ENCODE results near the gene KRTAP5-10.
"Not testable (repeated sequence)": the region's sequence is repeated elsewhere in the genome, so short reads cannot be mapped to it uniquely, and the experiment has no call there.

KRTAP5-10 gene

DNA sequence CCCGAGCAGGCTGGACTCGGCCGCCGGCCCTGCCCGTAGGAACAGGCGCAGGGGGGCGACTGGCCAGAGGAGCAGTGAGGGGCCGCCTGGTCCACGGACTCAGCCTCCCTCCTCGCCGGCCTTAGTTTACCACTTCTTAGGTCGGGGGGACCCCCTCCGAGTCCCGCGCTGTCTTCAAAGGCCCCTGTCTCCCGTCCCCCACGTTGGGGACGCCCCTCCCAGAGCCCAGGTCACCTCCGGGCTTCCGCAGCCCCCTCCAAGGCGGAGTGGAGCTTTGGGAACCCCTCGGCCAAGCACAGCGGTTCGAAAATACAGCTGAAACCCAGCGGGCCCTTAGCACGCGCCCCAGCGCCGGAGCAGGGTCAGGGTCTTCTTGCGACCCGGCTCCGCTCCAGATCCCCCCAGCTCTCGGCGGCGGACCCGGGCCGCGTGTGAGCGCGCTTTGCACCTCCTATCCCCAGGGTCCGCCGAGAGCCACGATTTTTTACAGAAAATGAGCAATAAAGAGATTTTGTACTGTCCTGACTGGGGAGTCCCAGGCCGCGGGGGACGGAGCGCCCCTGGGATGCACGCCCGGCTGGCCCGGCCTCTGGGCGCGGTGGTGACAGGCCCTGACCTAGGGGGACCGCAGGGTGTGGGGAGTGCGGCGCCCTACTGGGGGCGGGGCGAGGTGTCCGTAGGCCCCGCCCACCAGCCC, 42.3 kb downstream of the KRTAP5-10 start:
- not testable (repeated sequence) for DNase-seq (ENCODE audit: low read depth in 2 of 3, low spot score in 2 of 3)

GRCh38 chr11:71608272-71608671, 42.9 kb downstream of the KRTAP5-10 start:
- DNase-seq (ENCODE audit: low read depth in 2 of 3, low spot score in 2 of 3) = not testable (repeated sequence)

DNA sequence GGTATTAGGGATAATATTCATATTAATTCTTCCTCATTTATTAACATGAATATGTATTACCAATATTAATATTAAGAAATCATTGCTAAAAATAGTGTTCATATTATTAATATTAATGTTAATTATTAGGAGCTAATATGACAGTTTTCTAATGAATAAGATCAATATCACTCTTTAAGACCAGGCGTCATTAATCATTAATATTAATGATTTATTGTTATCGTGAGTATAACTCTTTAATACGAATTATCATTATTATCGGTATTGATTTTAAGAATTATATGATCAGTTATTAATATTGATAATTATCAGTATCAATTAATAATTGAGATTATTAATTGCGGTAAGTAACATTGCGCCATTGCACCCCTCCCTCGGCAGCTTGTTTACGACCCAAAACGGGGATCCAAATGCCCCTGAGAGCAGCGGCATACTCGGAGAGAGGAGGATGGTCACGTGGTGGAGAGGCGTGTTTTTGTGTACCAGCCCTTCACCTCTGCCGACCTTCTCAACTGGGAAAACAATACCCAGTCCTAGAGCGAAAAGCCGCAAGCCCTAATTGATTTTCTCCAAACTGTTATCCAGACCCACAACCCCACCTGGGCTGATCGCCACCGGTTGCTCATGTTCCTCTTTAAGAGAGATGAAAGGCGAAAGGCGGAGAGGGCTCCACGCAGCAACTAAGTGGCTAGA, 46.0 kb downstream of the KRTAP5-10 start:
- DNase-seq (ENCODE audit: low read depth in 2 of 3, low spot score in 2 of 3) = not testable (repeated sequence)

DNA sequence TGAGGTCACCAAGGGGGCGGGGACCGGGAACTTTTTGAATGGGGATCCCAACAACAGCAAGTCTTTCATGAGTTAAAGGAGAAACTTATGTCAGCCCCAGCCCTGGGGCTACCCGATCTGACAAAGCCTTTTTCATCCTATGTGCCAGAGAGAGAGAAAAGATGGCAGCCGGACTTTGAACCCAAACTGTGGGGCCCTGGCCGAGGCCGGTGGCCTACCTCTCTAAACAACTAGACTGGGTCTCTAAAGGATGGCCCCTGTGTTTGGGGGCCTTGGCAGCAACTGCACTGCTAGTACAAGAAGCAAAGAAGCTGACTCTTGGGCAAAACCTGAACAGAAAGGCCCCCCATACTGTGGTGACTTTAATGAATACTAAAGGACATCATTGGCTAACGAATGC, 48.6 kb downstream of the KRTAP5-10 start:
- DNase-seq (ENCODE audit: low read depth in 2 of 3, low spot score in 2 of 3) = not testable (repeated sequence)

- not testable (repeated sequence) for DNase-seq (ENCODE audit: low read depth in 2 of 3, low spot score in 2 of 3)
Measured at GRCh38 chr11:71614366-71614917, 49.1 kb downstream of the KRTAP5-10 start.

GRCh38 chr11:71615003-71615402, 49.6 kb downstream of the KRTAP5-10 start:
- DNase-seq (ENCODE audit: low read depth in 2 of 3, low spot score in 2 of 3) = not testable (repeated sequence)
